HepG2 (cell line): ENCODE data around the gene PRKAR1B. TPM values are rescaled to one million over a fixed set of nuclear protein-coding genes. Genes with fewer than 3 reads are reported as not detected.

Experiments used
- ATAC-seq: fragments of 200-7000 bp; cut with Tn5 transposase; 3 replicates; pipeline ENCODE4 v1.9.1; 2020; ENCODE audit warnings: mild to moderate bottlenecking, moderate library complexity
- BruUV-seq: library from RNA; stranded (reverse); fragments of 400-500 nt; replicated peaks from 2 replicates; lab custom pipeline; 2021; lab: Mats Ljungman, UMichigan
- CTCF ChIA-PET: fragments of 300-600 bp; formaldehyde crosslinking; extraction: SDS; loops from one replicate; lab custom pipeline; 2021; ENCODE audit warnings: low total read pairs, inconsistent platforms, low intra/inter-chr PET ratio; lab: Yijun Ruan, JAX
- POLR2A ChIA-PET: fragments of 350-600 bp; sonication (Branson Sonifier 250); formaldehyde crosslinking; loops from one replicate; lab custom pipeline; 2020; ENCODE audit warnings: antibody characterized with exemption, inconsistent platforms; lab: Yijun Ruan, JAX
- DNase-seq: peaks from one replicate; pipeline ENCODE4 v3.0.0-alpha.2; 2015; ENCODE audit warnings: low spot score
- FAIRE-seq: peaks from 3 replicates; lab custom pipeline; 2011; peaks lifted over from hg19 to GRCh38; lab: Jason Lieb, UNC
- H2AFZ ChIP-seq: one replicate; pipeline ENCODE4 v1.6.1; 2011; ENCODE audit warnings: low read length, inconsistent platforms
- H3K27ac ChIP-seq: fragments of 300-600 bp; 3 replicates; pipeline ENCODE4 v1.8.0; 2011; ENCODE audit warnings: mixed run types, mild to moderate bottlenecking, mixed read lengths, low read length, inconsistent platforms; ENCODE audit not compliant: insufficient read depth; ENCODE audit errors: extremely low read length
- H3K27me3 ChIP-seq, 2 experiments: fragments of 200-600 bp in 1 of 2; 2 replicates in 1 of 2; 3 replicates in 1 of 2; pipeline versions ENCODE4 v1.6.0 to v1.8.0; 2011; ENCODE audit warnings: low read length in 2 of 2, mild to moderate bottlenecking in 2 of 2, moderate library complexity in 2 of 2, inconsistent platforms in 1 of 2; ENCODE audit not compliant: insufficient read depth in 2 of 2, control insufficient read depth in 1 of 2
- H3K36me3 ChIP-seq, 2 experiments: fragments of 200-600 bp in 1 of 2; replicated peaks in 1 of 2; 2 replicates in 1 of 2; 3 replicates in 1 of 2; pipeline versions ENCODE4 v1.5.1 to v1.8.0; 2011; ENCODE audit warnings: low read length in 2 of 2, inconsistent platforms in 1 of 2; ENCODE audit not compliant: insufficient read depth in 2 of 2, control insufficient read depth in 1 of 2
- H3K4me1 ChIP-seq: 2 replicates; pipeline ENCODE4 v1.5.1; 2012; ENCODE audit warnings: low read length, inconsistent platforms; ENCODE audit not compliant: insufficient read depth
- H3K4me2 ChIP-seq: 2 replicates; pipeline ENCODE4 v1.6.0; 2011; ENCODE audit warnings: low read depth, low read length, inconsistent platforms
- H3K4me3 ChIP-seq, 3 experiments: fragments of 200-600 bp in 1 of 3; sonication (generic), shearing (Covaris generic) in 1 of 3; replicated peaks in 1 of 3; 2 replicates each; pipeline ENCODE4 v1.5.1; 2011 to 2016; ENCODE audit warnings: low read length in 3 of 3, inconsistent platforms in 2 of 3, low read depth in 2 of 3, mild to moderate bottlenecking in 2 of 3, control low read depth in 1 of 3, mixed read lengths in 1 of 3; ENCODE audit not compliant: insufficient read depth in 1 of 3
- H3K79me2 ChIP-seq: one replicate; pipeline ENCODE4 v1.6.1; 2011; ENCODE audit warnings: low read length, inconsistent platforms; ENCODE audit not compliant: insufficient read depth
- H3K9ac ChIP-seq: 2 replicates; pipeline ENCODE4 v1.6.0; 2011; ENCODE audit warnings: mild to moderate bottlenecking, low read depth, low read length, inconsistent platforms; ENCODE audit not compliant: insufficient read depth
- H3K9me3 ChIP-seq: 2 replicates; pipeline ENCODE4 v1.5.1; 2012; ENCODE audit warnings: mild to moderate bottlenecking, low read length
- H4K20me1 ChIP-seq: 2 replicates; pipeline ENCODE4 v1.6.0; 2011; ENCODE audit warnings: inconsistent platforms, mild to moderate bottlenecking, low read length, moderate library complexity; ENCODE audit not compliant: insufficient read depth
- CHD2 ChIP-seq: IDR thresholded peaks from 2 replicates; pipeline ENCODE4 v1.6.1; 2011; ENCODE audit warnings: low read depth, low read length, improper control_type of control experiment
- TCF7L2 ChIP-seq: IDR thresholded peaks from 2 replicates; pipeline ENCODE4 v1.6.1; 2011; ENCODE audit warnings: mild to moderate bottlenecking, low read depth, low read length, moderate library complexity
- TGIF2 ChIP-seq: IDR thresholded peaks from 2 replicates; pipeline ENCODE4 v1.6.1; 2016; ENCODE audit warnings: control low read depth, missing compliant biosample characterization
- ZNF317 ChIP-seq: sonication (generic); formaldehyde crosslinking; IDR thresholded peaks from 2 replicates; pipeline ENCODE4 v1.5.0; 2020; ENCODE audit warnings: mild to moderate bottlenecking, missing genetic modification reagents
- ZNF468 ChIP-seq: sonication (generic); formaldehyde crosslinking; IDR thresholded peaks from 2 replicates; pipeline ENCODE4 v1.8.0; 2022; ENCODE audit warnings: mild to moderate bottlenecking, moderate library complexity, missing genetic modification reagents
- ZNF766 ChIP-seq: sonication (generic); formaldehyde crosslinking; IDR thresholded peaks from 2 replicates; pipeline ENCODE4 v1.5.0; 2020; ENCODE audit warnings: missing genetic modification reagents, borderline replicate concordance
- WGBS: methylation state at CpG from one replicate; pipeline ENCODE4 v1.1.6; 2017; ENCODE audit warnings: low lambda C conversion rate; 5-methylcytosine and 5-hydroxymethylcytosine counted together
- in situ Hi-C: cut with HindIII; loops from 2 replicates; pipeline ENCODE4 v1.10.0; 2017; ENCODE audit warnings: low pct_unique_long_range_greater_than_20kb; ENCODE audit not compliant: extremely low pct_ligation_motif_present
- intact Hi-C: fragments of 100-400 bp; cut with micrococcal nuclease; formaldehyde crosslinking; loops from one replicate; pipeline ENCODE4 v1.10.0; 2022; ENCODE audit not compliant: unreplicated experiment
- polyA plus RNA-seq, 8 experiments: library from polyadenylated mRNA; depleted of rRNA in 3 of 8; stranded (reverse) in 7 of 8; unstranded in 1 of 8; fragments of >200 nt; fragmentation: Illumina TruSeq in 4 of 8; extraction: Trizol in 4 of 8; gene quantifications; 2 replicates each; pipeline versions ENCODE4 v1.2.1 to v1.2.3, GENCODE V29; 2011 to 2016; ENCODE audit warnings: low read depth in 4 of 8, missing spikeins in 1 of 8, mixed read lengths in 1 of 8; ENCODE audit not compliant: insufficient read depth in 1 of 8
- total RNA-seq, 5 experiments: library from RNA; depleted of rRNA; stranded (reverse); fragments of >200 nt; fragmentation: Illumina TruSeq; extraction: Trizol; gene quantifications; 2 replicates each; pipeline ENCODE4 v1.2.3, GENCODE V29; 2016; ENCODE audit warnings: low read depth in 1 of 5
- TF ChIP-seq, protein P1 (sequence below): sonication (generic); formaldehyde crosslinking; IDR thresholded peaks from 2 replicates; pipeline ENCODE4 v1.4.0; 2020; ENCODE audit warnings: missing genetic modification reagents

The PRKAR1B gene
- total and polyA plus RNA-seq, 2 of the 13 experiments (the other 11 are each of a cell fraction or from before 2014, with no cell fraction given): 7.9 to 28.2 TPM

DNA sequence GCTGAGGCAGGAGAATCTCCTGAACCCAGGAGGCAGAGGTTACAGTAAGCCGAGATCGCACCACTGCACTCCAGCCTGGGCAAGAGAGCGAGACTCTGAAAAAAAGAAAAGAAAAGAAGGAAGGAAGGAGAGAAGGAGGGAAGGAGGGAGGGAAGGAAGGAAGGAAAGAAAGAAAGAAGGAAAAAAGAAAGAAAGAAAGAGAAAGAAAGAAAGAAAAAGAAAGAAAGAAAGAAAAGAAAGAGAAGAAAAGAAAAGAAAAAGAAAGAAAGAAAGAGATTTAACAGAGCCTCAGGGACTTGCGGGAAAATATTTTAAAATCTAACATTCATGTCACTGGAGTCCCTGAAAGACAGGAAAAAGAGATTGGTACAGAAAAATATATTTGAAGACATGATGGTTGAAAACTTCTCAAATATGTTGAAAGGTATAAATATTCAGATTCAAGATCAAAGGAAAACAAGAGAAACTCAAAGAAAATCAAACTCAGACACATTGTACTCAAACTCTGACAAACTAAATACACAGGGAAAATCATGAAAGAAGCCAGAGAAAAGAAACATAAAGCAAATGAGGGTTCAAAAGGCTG, 25.9 kb downstream of the PRKAR1B start:
- no peak for FAIRE-seq
- intact Hi-C loops (no loop called here), in situ Hi-C loops (no loop called here)
- no TSS peak for BruUV-seq
- Histone ChIP-seq H3K9me3 (peaks cover 8% of the 10 kb centered on the region; the same call in 1 of the 2 replicates), H3K4me3 (no peak overlapping the region), H3K4me2 (no peak overlapping the region), H3K4me1 (no peaks in the 10 kb centered on the region), H3K27ac (no peak overlapping the region), H3K27me3 (no peaks in the 10 kb centered on the region), H4K20me1 (no peaks in the 10 kb centered on the region), H3K36me3 (peaks cover 3 to 24% of the 10 kb centered on the region in 2 experiments; a peak in 4 of 5 replicates), H3K9ac (no peak overlapping the region), H3K79me2 (no peaks in the 10 kb centered on the region), H2AFZ (no peak overlapping the region)
- POLR2A ChIA-PET: no interaction called here
- 84% methylated on average over 4 of the region's 4 CpGs for WGBS
- TF ChIP-seq ZNF468 (CRISPR knock-in tag) (no peak), TGIF2 (CRISPR knock-in tag) (no peak), ZNF766 (CRISPR knock-in tag) (no peak), ZNF317 (CRISPR knock-in tag) (no peak), TCF7L2 (no peak), CHD2 (no peak)
- TF ChIP-seq, protein P1, sequence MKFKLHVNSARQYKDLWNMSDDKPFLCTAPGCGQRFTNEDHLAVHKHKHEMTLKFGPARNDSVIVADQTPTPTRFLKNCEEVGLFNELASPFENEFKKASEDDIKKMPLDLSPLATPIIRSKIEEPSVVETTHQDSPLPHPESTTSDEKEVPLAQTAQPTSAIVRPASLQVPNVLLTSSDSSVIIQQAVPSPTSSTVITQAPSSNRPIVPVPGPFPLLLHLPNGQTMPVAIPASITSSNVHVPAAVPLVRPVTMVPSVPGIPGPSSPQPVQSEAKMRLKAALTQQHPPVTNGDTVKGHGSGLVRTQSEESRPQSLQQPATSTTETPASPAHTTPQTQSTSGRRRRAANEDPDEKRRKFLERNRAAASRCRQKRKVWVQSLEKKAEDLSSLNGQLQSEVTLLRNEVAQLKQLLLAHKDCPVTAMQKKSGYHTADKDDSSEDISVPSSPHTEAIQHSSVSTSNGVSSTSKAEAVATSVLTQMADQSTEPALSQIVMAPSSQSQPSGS (CRISPR knock-in tag): no peak
- no peak for ATAC-seq
- CTCF ChIA-PET: no interaction called here
- DNase-seq: no peak
